H1 (cell line): ENCODE results near the gene COL4A2. TPM values are rescaled to one million over a fixed set of nuclear protein-coding genes. Genes with fewer than 3 reads are reported as not detected.

Experiments used
- CTCF ChIA-PET: fragments of 300-600 bp; sonication (Branson Sonifier 250); formaldehyde crosslinking; loops from one replicate; lab custom pipeline; 2021; ENCODE audit not compliant: partially characterized antibody; lab: Charles Lee
- POLR2A ChIA-PET: fragments of 300-600 bp; sonication (Branson Sonifier 250); formaldehyde crosslinking; loops from one replicate; lab custom pipeline; 2021; ENCODE audit warnings: inconsistent platforms; ENCODE audit not compliant: partially characterized antibody; lab: Charles Lee
- DNase-seq, 2 experiments: peaks; one replicate each; pipeline versions ENCODE4 v3.0.0 to v3.0.0-alpha.2; 2010 to 2022; ENCODE audit warnings: low spot score in 2 of 2, low read depth in 1 of 2, mixed read lengths in 1 of 2
- FAIRE-seq: peaks from 2 replicates; lab custom pipeline; 2011; peaks lifted over from hg19 to GRCh38; lab: Jason Lieb, UNC
- H2AFZ ChIP-seq: 2 replicates; pipeline ENCODE4 v1.8.1; 2012; ENCODE audit warnings: low read length, inconsistent platforms
- H2AK5ac ChIP-seq: 2 replicates; pipeline ENCODE4 v1.6.1; 2013; ENCODE audit warnings: low read depth, low read length
- H2BK120ac ChIP-seq: replicated peaks from 2 replicates; pipeline ENCODE3; 2013; ENCODE audit warnings: low read depth, low read length, inconsistent platforms
- H2BK12ac ChIP-seq: 2 replicates; pipeline ENCODE4 v1.6.1; 2013; ENCODE audit warnings: low read depth, low read length
- H2BK15ac ChIP-seq: 2 replicates; pipeline ENCODE4 v1.6.1; 2013; ENCODE audit warnings: low read length
- H2BK20ac ChIP-seq: 2 replicates; pipeline ENCODE4 v1.6.1; 2013; ENCODE audit warnings: low read length
- H2BK5ac ChIP-seq: 2 replicates; pipeline ENCODE4 v1.6.1; 2013; ENCODE audit warnings: low read depth, low read length
- H3K14ac ChIP-seq: 2 replicates; pipeline ENCODE4 v1.6.1; 2013; ENCODE audit warnings: inconsistent platforms; ENCODE audit not compliant: insufficient read length
- H3K18ac ChIP-seq: 2 replicates; pipeline ENCODE4 v1.6.1; 2013; ENCODE audit warnings: low read length; ENCODE audit errors: extremely low read depth
- H3K23ac ChIP-seq: 2 replicates; pipeline ENCODE4 v1.6.1; 2013; ENCODE audit warnings: inconsistent platforms; ENCODE audit not compliant: insufficient read length
- H3K23me2 ChIP-seq: 2 replicates; pipeline ENCODE4 v1.6.1; 2013; ENCODE audit warnings: low read depth, low read length
- H3K27ac ChIP-seq: 2 replicates; pipeline ENCODE4 v1.6.1; 2011; ENCODE audit warnings: low read depth, low read length, inconsistent platforms
- H3K27me3 ChIP-seq, 4 experiments: replicated peaks in 1 of 4; 1 replicate in 1 of 4; 2 replicates in 3 of 4; pipeline versions ENCODE4 v1.6.1 to v1.8.1; 2011 to 2013; ENCODE audit warnings: low read length in 3 of 4, mild to moderate bottlenecking in 3 of 4, inconsistent platforms in 2 of 4, mixed read lengths in 2 of 4, moderate library complexity in 1 of 4; ENCODE audit not compliant: control insufficient read depth in 3 of 4, insufficient read depth in 3 of 4; ENCODE audit errors: extremely low read depth in 1 of 4
- H3K36me3 ChIP-seq, 4 experiments: 2 replicates each; pipeline versions ENCODE4 v1.6.1 to v1.8.1; 2011 to 2013; ENCODE audit warnings: mild to moderate bottlenecking in 4 of 4, low read length in 3 of 4, moderate library complexity in 2 of 4, control low read depth in 1 of 4, inconsistent platforms in 1 of 4; ENCODE audit not compliant: insufficient read depth in 4 of 4, control insufficient read depth in 2 of 4
- H3K4ac ChIP-seq: replicated peaks from 2 replicates; pipeline ENCODE3; 2013; ENCODE audit warnings: low read length, low read depth, mixed read lengths, inconsistent platforms; ENCODE audit not compliant: insufficient read length
- H3K4me1 ChIP-seq, 4 experiments: replicated peaks in 1 of 4; 1 replicate in 1 of 4; 2 replicates in 3 of 4; pipeline versions ENCODE4 v1.6.1 to v1.8.1; 2011 to 2013; ENCODE audit warnings: low read length in 3 of 4, inconsistent platforms in 2 of 4, mixed read lengths in 1 of 4; ENCODE audit not compliant: insufficient read depth in 4 of 4, control insufficient read depth in 3 of 4
- H3K4me2 ChIP-seq, 2 experiments: 2 replicates each; pipeline versions ENCODE4 v1.6.1 to v1.8.1; 2011 to 2013; ENCODE audit warnings: low read depth in 2 of 2, low read length in 2 of 2, control low read depth in 1 of 2, inconsistent platforms in 1 of 2, mild to moderate bottlenecking in 1 of 2; ENCODE audit not compliant: insufficient read depth in 1 of 2
- H3K4me3 ChIP-seq, 4 experiments: fragments of 200-600, 300-600 bp in 1 of 4; sonication (generic), shearing (Covaris generic), sonication (Bioruptor Twin) in 1 of 4; 2 replicates each; pipeline versions ENCODE4 v1.5.1 to v1.8.1; 2011 to 2016; ENCODE audit warnings: low read length in 4 of 4, low read depth in 3 of 4, control low read depth in 2 of 4, inconsistent platforms in 2 of 4, mild to moderate bottlenecking in 2 of 4, mixed read lengths in 1 of 4, moderate library complexity in 1 of 4; ENCODE audit not compliant: insufficient read depth in 2 of 4; ENCODE audit errors: extremely low read depth in 1 of 4
- H3K56ac ChIP-seq: replicated peaks from 2 replicates; pipeline ENCODE3; 2013; ENCODE audit warnings: low read depth, mild to moderate bottlenecking, mixed read lengths, low read length, inconsistent platforms; ENCODE audit not compliant: insufficient read length
- H3K79me1 ChIP-seq: 2 replicates; pipeline ENCODE4 v1.6.1; 2013; ENCODE audit warnings: low read depth, low read length, control low read depth
- H3K79me2 ChIP-seq, 2 experiments: 2 replicates each; pipeline versions ENCODE4 v1.6.1 to v1.8.1; 2012 to 2013; ENCODE audit warnings: low read length in 2 of 2, mild to moderate bottlenecking in 2 of 2, inconsistent platforms in 1 of 2; ENCODE audit not compliant: insufficient read depth in 2 of 2, control insufficient read depth in 1 of 2
- H3K9ac ChIP-seq, 4 experiments: replicated peaks in 1 of 4; 1 replicate in 1 of 4; 2 replicates in 3 of 4; pipeline versions ENCODE4 v1.6.1 to v1.8.1; 2011 to 2013; ENCODE audit warnings: low read depth in 3 of 4, low read length in 3 of 4, control low read depth in 2 of 4, mild to moderate bottlenecking in 2 of 4, moderate library complexity in 2 of 4, inconsistent platforms in 1 of 4; ENCODE audit errors: extremely low read depth in 1 of 4
- H3K9me3 ChIP-seq, 2 experiments: 2 replicates each; pipeline versions ENCODE4 v1.6.1 to v1.8.1; 2012 to 2013; ENCODE audit warnings: mild to moderate bottlenecking in 2 of 2, moderate library complexity in 2 of 2, control low read depth in 1 of 2, inconsistent platforms in 1 of 2, low read depth in 1 of 2, low read length in 1 of 2, mixed read lengths in 1 of 2; ENCODE audit not compliant: insufficient read depth in 2 of 2
- H4K20me1 ChIP-seq, 2 experiments: replicated peaks in 1 of 2; 2 replicates each; pipeline versions ENCODE3 to v1.8.1; 2011 to 2013; ENCODE audit warnings: inconsistent platforms in 2 of 2, low read length in 2 of 2, mild to moderate bottlenecking in 1 of 2; ENCODE audit not compliant: insufficient read depth in 2 of 2, control insufficient read depth in 1 of 2
- H4K5ac ChIP-seq: 2 replicates; pipeline ENCODE4 v1.6.1; 2013; ENCODE audit warnings: low read length, low read depth, mixed read lengths, inconsistent platforms; ENCODE audit not compliant: insufficient read length
- H4K8ac ChIP-seq: 2 replicates; pipeline ENCODE4 v1.8.0; 2013; ENCODE audit warnings: mild to moderate bottlenecking, moderate library complexity, low read length, inconsistent platforms; ENCODE audit not compliant: insufficient read depth; ENCODE audit errors: extremely low read depth
- H4K91ac ChIP-seq: replicated peaks from 2 replicates; pipeline ENCODE3; 2013; ENCODE audit warnings: low read length, mixed read lengths, inconsistent platforms; ENCODE audit not compliant: insufficient read length
- CEBPB ChIP-seq: IDR thresholded peaks from 2 replicates; pipeline ENCODE4 v1.6.1; 2012; ENCODE audit warnings: low read depth, low read length
- CHD2 ChIP-seq: IDR thresholded peaks from 2 replicates; pipeline ENCODE4 v1.6.1; 2012; ENCODE audit warnings: low read length, improper control_type of control experiment
- EP300 ChIP-seq, 2 experiments: IDR thresholded peaks; 1 replicate in 1 of 2; 2 replicates in 1 of 2; pipeline ENCODE4 v1.6.1; 2011 to 2012; ENCODE audit warnings: low read depth in 2 of 2, low read length in 2 of 2, mild to moderate bottlenecking in 2 of 2, borderline replicate concordance in 1 of 2, inconsistent platforms in 1 of 2, moderate library complexity in 1 of 2
- POLR2A ChIP-seq, 2 experiments: IDR thresholded peaks; 1 replicate in 1 of 2; 2 replicates in 1 of 2; pipeline ENCODE4 v1.6.1; 2011; ENCODE audit warnings: low read depth in 2 of 2, low read length in 2 of 2, mild to moderate bottlenecking in 2 of 2; ENCODE audit errors: control extremely low read depth in 1 of 2
- SP4 ChIP-seq: IDR thresholded peaks from 2 replicates; pipeline ENCODE4 v1.6.1; 2012; ENCODE audit warnings: low read length, inconsistent platforms
- SRF ChIP-seq: IDR thresholded peaks from 2 replicates; pipeline ENCODE4 v1.6.1; 2011; ENCODE audit warnings: mild to moderate bottlenecking, low read depth, low read length, moderate library complexity
- TAF7 ChIP-seq: optimal IDR thresholded peaks from 2 replicates; pipeline ENCODE3; 2011; ENCODE audit warnings: low read depth, mild to moderate bottlenecking, inconsistent platforms, low read length, moderate library complexity, borderline replicate concordance
- WGBS, 2 experiments: shearing (Covaris generic) in 1 of 2; methylation state at CpG; one replicate each; pipeline versions ENCODE4 v1.1.6 to v1.1.7; 2013 to 2015; ENCODE audit warnings: low lambda C conversion rate in 2 of 2, mixed read lengths in 2 of 2, inconsistent platforms in 1 of 2, low coverage in 1 of 2, missing lambda C conversion rate in 1 of 2; ENCODE audit not compliant: insufficient replicate concordance in 2 of 2, insufficient coverage in 1 of 2, insufficient read length in 1 of 2; ENCODE audit errors: extremely low coverage in 1 of 2, missing lambda C conversion rate in 1 of 2; 5-methylcytosine and 5-hydroxymethylcytosine counted together
- polyA plus RNA-seq, 7 experiments: library from polyadenylated mRNA; depleted of rRNA in 3 of 7; stranded (reverse) in 5 of 7; unstranded in 2 of 7; fragments of >200 nt in 5 of 7; fragments of 200-250 nt in 2 of 7; gene quantifications; 1 replicate in 5 of 7; 2 replicates in 1 of 7; 4 replicates in 1 of 7; pipeline versions ENCODE4 v1.2.1 to v1.2.3, GENCODE V29; 2011 to 2013; ENCODE audit warnings: missing spikeins in 2 of 7, mixed read lengths in 2 of 7
- total RNA-seq: library from RNA; stranded (reverse); fragmentation: NEBNext Ultra II Directional; extraction: Animal tissue kit (Norgen Biotek cat#: 25700); gene quantifications from 2 replicates; pipeline ENCODE4 v1.2.1, GENCODE V29; 2021

The COL4A2 gene
- total and polyA plus RNA-seq, 2 of the 8 experiments (the other 6 are each of a cell fraction or from before 2014, with no cell fraction given) = 80.4 to 87.3 TPM

- Histone ChIP-seq H2AK5ac (no peak overlapping the region), H3K23ac (no peak overlapping the region), H4K20me1 (no peaks in the 10 kb centered on the region), H3K4me1 (peaks cover 0 to 3% (median 1%) of the 10 kb centered on the region in 4 experiments; a peak in 3 of 7 replicates), H3K14ac (no peak overlapping the region), H4K8ac (no peak overlapping the region), H3K9ac (no peak overlapping the region), H3K23me2 (no peaks in the 10 kb centered on the region; the same call in 1 of the 2 replicates), H2AFZ (no peak overlapping the region), H2BK120ac (no peak overlapping the region), H3K79me2 (no peaks in the 10 kb centered on the region), H3K56ac (no peak overlapping the region), H2BK5ac (no peak overlapping the region), H2BK12ac (no peak overlapping the region), H4K91ac (peak overlapping the region; percentile 37), H3K4me3 (no peak overlapping the region), H4K5ac (no peak overlapping the region), H3K9me3 (no peaks in the 10 kb centered on the region), H3K79me1 (no peaks in the 10 kb centered on the region), H3K4me2 (no peak overlapping the region), H3K4ac (no peak overlapping the region), H3K36me3 (peaks cover 0 to 6% (median 4%) of the 10 kb centered on the region in 4 experiments; a peak in 4 of 8 replicates), H2BK15ac (no peak overlapping the region), H3K18ac (no peak overlapping the region), H2BK20ac (no peak overlapping the region), H3K27me3 (no peaks in the 10 kb centered on the region), H3K27ac (no peak overlapping the region)
- ChIA-PET POLR2A (no interaction called here), CTCF (interaction anchor here (0.6 to 1.2 kb wide), 3 partner anchors 13 to 69 kb away, joined by 3 to 5 read pairs (median 3); no protein-coding TSS in a partner anchor)
- WGBS, 2 experiments = 91% methylated on average over 13 of the region's 13 CpGs; no CpG with 5 or more reads in 1 of the 2 experiments
- TF ChIP-seq EP300 (IDR thresholded peaks at IDR 0.05; ENCODE audit: borderline replicate concordance in 1 of 2, low read depth in 2 of 2, low read length in 2 of 2) = no peak
- no peak for TF ChIP-seq SP4
- no peak for TF ChIP-seq CEBPB
- no peak for TF ChIP-seq POLR2A (IDR thresholded peaks at IDR 0.05; ENCODE audit: control extremely low read depth in 1 of 2, low read depth in 2 of 2, low read length in 2 of 2)
- no peak for TF ChIP-seq TAF7
- no peak for TF ChIP-seq CHD2
- TF ChIP-seq SRF = no peak
- FAIRE-seq (no peak), DNase-seq (no peak)
These were observed 160.5 kb downstream of the COL4A2 start for GRCh38 chr13:110467516-110468110.
